SHP77 treated with DMSO at 0.1 percent for 48 hours (cell line): ENCODE data around the gene GABRB1.

Experiments
- DNase-seq: peaks from one replicate; lab custom pipeline; 2025; lab: John Stamatoyannopoulos, UW

GABRB1 gene

GRCh38 chr4:47049347-47049746, 18.0 kb downstream of the GABRB1 start:
- DNase-seq: no peak

DNA sequence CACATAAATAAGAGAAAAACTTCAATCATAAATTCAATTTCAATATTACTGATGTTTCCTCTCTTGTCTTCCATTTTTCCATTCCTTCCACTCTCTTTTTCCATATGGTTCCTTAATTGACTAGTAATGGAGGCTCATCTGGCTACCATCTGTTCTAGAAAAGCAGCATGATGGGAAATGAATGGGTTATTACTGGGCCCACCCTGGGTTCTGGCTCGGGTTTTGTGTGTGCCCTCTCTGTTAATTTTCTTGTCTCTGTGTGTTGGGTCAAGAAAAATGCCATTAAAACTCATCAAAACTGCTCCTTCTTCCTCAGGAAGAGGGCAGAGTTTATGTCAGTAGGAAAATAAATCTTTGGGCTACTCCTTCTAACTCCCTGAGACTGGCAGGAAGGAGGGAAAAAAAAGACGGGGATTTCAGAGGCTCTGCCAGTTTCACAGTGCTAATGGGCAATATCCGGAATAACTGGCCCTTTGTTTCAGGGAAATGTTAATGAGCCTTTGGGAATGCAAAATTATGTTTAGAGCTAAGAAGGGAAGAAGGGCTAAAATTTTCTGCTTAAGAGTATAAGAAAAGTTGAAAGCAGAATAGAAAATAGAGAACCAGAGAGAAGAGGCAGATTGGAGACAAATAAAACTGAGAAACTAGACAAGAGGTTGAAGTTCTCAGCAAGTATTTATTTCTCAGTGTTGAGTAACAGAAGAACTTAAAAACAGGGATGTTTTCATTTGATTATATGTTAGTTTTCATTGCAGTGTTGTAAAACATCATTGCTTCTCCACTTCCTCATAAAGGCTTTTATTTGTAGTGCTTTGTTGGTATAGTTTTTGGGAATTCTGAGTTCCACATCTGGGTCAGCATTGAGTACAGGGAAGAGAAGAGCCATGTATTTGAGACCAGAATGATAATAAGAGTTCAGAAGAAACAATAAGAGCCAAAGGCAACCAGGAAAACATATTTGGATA, 19.7 kb downstream of the GABRB1 start:
- DNase-seq: no peak

DNA sequence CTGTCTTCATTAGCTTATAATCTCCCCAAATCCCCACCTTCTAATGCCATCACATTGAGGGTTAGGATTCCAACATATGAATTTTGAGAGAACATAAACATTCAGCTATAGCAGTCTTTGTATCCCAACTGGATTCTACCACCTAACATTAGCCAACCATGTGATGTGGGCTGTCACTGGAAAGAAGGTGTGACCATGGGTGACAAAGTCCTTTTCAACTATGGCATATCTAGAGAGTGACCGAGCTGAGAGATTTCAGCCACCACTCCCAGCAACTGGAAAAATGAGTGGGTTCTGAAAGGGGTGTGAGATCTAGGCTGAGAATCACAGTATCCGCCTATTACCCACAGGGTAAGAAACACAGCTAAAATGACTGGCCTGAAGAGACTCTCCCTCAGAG, 22.1 kb downstream of the GABRB1 start:
- DNase-seq: no peak

DNA sequence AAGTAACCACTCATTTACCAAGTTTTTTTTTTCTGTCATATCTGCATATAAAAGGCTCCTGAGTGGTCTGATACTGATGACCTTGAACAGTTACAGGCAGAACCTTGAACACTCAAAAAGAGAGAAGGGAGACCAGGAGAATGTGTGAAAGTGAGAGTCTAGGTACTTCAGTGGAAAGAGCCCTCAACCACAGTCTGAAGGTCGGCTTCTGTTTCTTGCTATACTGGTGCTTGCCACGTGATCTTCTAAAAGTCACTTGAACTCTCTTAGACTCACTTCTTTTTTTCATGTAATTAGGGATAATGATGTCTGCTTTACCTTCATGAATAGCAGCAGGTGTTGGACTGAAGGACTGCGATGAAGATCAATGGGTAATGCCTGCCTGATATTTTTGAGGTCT, 22.8 kb downstream of the GABRB1 start:
- DNase-seq: no peak

DNA sequence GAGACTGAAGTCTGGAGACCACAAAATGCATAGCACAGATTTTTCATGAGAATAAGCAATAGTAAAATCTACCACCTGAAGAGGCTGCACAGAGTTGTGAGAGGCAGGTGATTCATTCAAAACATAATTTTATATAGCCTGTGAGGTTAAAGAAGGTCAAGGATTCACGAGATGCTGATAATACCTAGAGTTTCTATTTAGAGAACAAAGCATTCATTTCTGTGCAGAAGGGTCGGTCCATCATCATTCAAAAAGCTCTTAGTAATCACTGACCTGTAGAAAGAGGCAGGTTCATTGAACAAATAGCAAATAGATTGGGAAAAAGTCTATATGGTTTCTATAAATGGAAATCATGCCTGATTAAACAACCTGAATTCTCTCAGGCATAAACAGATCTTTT, 26.6 kb downstream of the GABRB1 start:
- DNase-seq: no peak

GRCh38 chr4:47060561-47060960, 29.2 kb downstream of the GABRB1 start:
- DNase-seq: no peak

DNA sequence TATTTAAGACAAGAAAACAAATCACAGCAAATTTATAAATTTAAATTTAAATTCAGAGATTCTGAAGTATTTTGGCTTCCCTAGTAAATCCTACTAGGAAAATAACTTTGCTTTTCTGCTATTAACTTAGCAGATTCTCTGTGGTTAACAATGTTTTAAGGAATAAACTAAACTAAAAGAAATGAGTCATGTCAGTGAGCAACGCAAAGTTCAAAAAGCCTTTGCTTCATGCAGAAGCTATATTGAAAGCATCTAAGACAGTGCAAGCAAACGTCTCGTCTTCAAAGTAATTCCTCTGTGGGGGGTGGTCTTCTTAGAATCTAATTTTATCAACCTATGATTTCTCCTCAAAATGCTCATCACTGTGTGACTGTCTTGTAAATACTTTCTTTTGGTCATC, 30.1 kb downstream of the GABRB1 start:
- DNase-seq: no peak

- DNase-seq: no peak
Observed at GRCh38 chr4:47065051-47065481, 33.7 kb downstream of the GABRB1 start.

GRCh38 chr4:47068986-47069385, 37.6 kb downstream of the GABRB1 start:
- no peak for DNase-seq

DNA sequence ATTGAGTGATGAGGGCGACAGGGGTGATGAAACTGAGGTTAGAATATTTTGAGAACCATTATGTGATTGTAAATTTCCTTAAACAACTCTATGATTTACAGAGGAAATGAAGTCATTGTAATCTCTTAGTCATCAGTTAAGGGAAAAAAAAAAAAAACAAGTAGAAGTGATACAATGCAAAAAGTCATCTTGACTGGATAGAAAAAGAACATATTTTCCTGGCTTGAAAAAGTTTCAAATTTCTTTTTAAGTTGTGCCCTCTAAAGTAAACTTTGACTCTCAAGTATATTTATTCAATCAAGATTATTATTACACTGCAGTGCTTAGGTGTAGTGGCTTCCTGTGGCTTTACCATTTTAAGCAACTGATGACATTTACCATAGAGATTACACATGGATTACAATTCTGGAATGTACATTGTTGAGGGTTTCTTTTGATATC, 40.6 kb downstream of the GABRB1 start:
- DNase-seq: no peak

GRCh38 chr4:47073647-47074046, 42.3 kb downstream of the GABRB1 start:
- no peak for DNase-seq

DNA sequence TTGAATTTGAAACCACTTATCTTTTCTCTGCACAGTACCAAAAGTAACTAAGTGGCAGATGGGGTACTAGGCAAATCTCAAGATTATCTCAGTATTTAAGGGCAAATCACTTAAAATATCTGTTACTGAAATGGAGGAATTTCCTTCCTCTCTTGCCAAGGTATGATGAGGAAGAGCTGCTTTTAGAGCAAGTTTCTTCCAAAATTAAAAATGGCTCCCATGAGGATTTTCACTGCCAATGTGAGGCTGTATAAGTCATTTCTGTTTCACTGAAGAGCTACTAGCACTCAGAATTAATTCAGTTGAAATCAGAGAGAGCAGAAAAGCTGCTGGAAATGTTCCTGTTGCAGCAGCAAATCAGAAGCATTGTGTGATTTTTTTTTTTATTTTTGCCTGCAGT, 43.4 kb downstream of the GABRB1 start:
- no peak for DNase-seq

DNA sequence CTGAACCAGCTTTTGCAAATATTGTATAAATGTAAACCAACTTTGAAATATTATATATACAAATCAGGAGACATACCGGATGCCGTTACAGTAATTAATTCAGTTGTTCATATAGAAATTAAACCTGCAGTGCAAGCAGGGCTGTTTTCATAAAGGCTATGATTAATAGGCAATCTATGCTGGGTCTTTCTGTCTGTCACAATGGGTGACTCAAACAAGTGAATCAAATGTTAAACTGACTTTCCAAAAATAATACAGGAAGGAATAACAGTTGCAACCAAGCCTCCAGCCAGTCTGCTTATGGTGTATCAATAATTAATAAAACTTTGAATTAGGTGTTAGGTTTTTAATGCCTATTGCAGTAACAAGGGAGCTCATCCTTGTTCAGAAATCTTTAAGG, 43.9 kb downstream of the GABRB1 start:
- DNase-seq: no peak

DNA sequence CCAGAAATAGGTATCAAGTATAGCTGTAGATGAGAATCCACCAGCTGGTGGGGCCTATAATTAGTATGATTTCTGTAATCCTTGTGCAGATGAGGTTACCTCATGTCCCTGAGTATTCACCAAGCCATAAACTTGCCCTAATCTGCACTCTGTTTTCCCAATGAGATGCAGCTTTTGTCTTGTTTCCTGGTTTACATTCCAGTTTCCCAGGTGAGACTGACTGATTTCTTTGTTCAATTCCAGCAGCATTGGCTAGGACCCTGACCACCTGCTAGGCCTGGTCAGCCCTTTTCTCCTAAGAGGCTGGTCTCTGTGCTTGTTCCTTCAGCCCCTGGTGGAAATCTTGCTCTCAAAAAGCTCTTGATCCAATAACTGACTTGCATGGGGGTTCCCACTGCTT, 44.6 kb downstream of the GABRB1 start:
- DNase-seq: no peak

GRCh38 chr4:47084111-47084510, 52.7 kb downstream of the GABRB1 start:
- peak; percentile 44 for DNase-seq

GRCh38 chr4:47084795-47085194, 53.4 kb downstream of the GABRB1 start:
- no peak for DNase-seq

DNA sequence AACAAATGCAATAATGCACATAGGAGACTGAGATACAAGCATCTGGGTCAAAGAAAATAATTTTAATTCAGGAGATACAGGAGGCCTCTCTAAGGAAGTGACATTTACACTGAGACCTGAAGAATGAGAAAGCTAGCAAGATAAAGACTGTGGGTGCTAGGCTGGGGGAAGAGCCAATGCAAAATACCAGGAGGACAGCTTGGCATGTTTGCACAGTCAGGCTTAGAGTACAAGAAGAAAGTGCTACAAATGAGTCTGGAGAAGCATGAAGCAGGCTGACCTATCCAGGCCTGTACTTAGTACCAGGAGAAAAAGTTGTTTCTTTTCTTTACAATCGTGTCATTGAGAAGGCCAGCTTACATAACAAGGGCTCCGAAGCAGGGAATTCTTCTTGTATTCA, 56.9 kb downstream of the GABRB1 start:
- DNase-seq: no peak

DNA sequence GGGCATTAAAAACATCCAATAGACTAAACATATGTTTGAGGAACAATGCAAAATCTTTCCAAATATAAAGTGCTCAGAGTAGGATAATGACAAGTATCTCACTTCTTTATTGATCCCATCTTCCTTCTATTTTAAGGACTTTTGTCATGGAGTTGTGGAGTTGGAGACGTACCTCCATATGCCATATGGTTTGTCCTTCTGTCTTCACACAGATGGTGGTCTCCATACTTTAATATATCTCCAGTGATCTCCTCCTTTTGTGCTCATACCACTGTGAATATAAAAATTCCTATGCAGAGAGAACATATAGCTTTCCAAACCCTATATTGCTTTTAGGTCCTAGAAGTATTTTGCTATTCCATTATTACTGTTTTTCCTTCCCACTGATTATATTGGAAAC, 64.5 kb downstream of the GABRB1 start:
- DNase-seq: no peak

DNA sequence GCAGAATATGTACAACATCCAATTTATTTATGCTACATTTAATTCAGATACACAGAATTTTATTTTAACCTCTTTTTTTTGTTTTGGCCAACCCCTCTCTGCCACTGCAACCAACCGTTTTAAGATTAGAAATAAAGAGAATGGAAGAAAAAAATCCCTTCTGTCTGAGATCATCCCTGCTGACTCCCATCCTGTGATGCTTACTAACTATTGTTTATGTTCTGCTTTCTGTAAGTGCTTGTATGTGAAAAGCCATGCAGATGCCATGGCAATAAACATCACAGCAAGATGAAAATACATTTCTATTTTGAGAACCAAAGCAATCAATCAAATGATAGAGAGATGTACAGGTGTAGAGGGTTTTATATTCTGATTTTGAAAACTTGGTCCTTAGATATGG, 70.1 kb downstream of the GABRB1 start:
- no peak for DNase-seq

- no peak for DNase-seq
Observed at GRCh38 chr4:47104986-47105385, 73.6 kb downstream of the GABRB1 start.

- no peak for DNase-seq
Observed at GRCh38 chr4:47106561-47106960, 75.2 kb downstream of the GABRB1 start.

- no peak for DNase-seq
Observed at GRCh38 chr4:47109379-47109778, 78.0 kb downstream of the GABRB1 start.

DNA sequence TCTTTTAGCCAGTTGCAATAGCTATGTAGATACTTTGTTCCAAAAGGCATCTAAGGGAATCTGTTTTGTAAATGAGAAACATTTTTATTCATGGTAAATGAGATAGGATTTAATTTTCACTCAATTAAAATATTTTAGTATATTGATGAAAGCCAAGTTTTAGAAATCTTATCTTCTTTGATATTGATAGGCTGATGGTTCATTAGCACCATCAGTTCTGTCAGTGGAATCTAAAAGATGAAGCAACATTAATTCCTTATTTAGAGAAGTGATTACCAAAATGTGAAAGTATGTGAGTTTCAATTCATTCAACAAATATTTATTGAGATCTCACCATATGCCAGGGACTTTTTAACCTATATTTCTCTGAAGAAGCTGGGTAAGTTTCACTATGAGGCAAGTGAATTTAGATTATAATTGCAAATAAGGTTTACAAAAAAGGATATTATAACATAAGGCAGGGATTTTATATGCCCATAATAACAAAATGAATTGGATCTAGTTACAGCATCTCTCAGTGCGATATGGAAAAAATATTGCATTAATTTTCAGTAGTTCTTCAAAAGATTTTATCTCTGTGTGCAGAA, 79.3 kb downstream of the GABRB1 start:
- DNase-seq: no peak
